GM12878 (cell line): ENCODE measurements around the gene PLEKHM3. TPM values are rescaled to one million over a fixed set of nuclear protein-coding genes. Genes with fewer than 3 reads are reported as not detected.

Experiments used
- ATAC-seq: fragments of 200-7000 bp; cut with Tn5 transposase; 3 replicates; pipeline ENCODE4 v1.9.1; 2020; ENCODE audit warnings: mild to moderate bottlenecking, moderate library complexity
- BruUV-seq: library from RNA; stranded (reverse); fragments of 400-500 nt; replicated peaks from 2 replicates; lab custom pipeline; 2021; lab: Mats Ljungman, UMichigan
- CTCF ChIA-PET: fragments of 300-600 bp; sonication (Branson Sonifier 250); formaldehyde crosslinking; extraction: SDS; loops from one replicate; lab custom pipeline; 2021; ENCODE audit warnings: inconsistent platforms; lab: Yijun Ruan, JAX
- POLR2A ChIA-PET: fragments of 350-600 bp; formaldehyde crosslinking; extraction: SDS; loops from one replicate; lab custom pipeline; 2021; ENCODE audit warnings: inconsistent platforms; lab: Charles Lee
- RAD21 ChIA-PET: fragments of 300-600 bp; sonication (Branson Sonifier 250); formaldehyde crosslinking; loops from one replicate; lab custom pipeline; 2023; ENCODE audit warnings: antibody characterized with exemption; ENCODE audit not compliant: unreplicated experiment; lab: Charles Lee
- SMC1A ChIA-PET: fragments of 300-600 bp; sonication (Branson Sonifier 250); formaldehyde crosslinking; loops from one replicate; lab custom pipeline; 2023; ENCODE audit not compliant: unreplicated experiment, uncharacterized antibody; lab: Charles Lee
- DNase-seq: peaks from one replicate; pipeline ENCODE4 v3.0.0-alpha.2; 2011; ENCODE audit warnings: low read depth, low spot score
- FAIRE-seq: peaks from 3 replicates; lab custom pipeline; 2011; peaks lifted over from hg19 to GRCh38; lab: Jason Lieb, UNC
- H2AFZ ChIP-seq: 2 replicates; pipeline ENCODE4 v1.6.0; 2011; ENCODE audit warnings: low read depth, low read length, control low read depth; ENCODE audit not compliant: control insufficient read depth
- H3K27ac ChIP-seq: 2 replicates; pipeline ENCODE4 v1.5.1; 2011; ENCODE audit warnings: control low read depth; ENCODE audit not compliant: control insufficient read depth, insufficient read depth
- H3K27me3 ChIP-seq, 2 experiments: replicated peaks in 1 of 2; 2 replicates each; pipeline versions ENCODE4 v1.6.0 to v1.6.1; 2011; ENCODE audit warnings: low read length in 1 of 2; ENCODE audit not compliant: control insufficient read depth in 2 of 2, insufficient read depth in 2 of 2
- H3K36me3 ChIP-seq, 2 experiments: 2 replicates each; pipeline ENCODE4 v1.5.1; 2011; ENCODE audit warnings: low read length in 1 of 2; ENCODE audit not compliant: control insufficient read depth in 2 of 2, insufficient read depth in 2 of 2
- H3K4me1 ChIP-seq: 2 replicates; pipeline ENCODE4 v1.6.1; 2011; ENCODE audit warnings: mild to moderate bottlenecking, low read length, moderate library complexity, mixed read lengths; ENCODE audit not compliant: control insufficient read depth, insufficient read depth
- H3K4me2 ChIP-seq: 2 replicates; pipeline ENCODE4 v1.6.0; 2011; ENCODE audit warnings: control low read depth; ENCODE audit not compliant: control insufficient read depth, insufficient read depth
- H3K4me3 ChIP-seq: fragments of 200-600 bp; sonication (generic); 2 replicates; pipeline ENCODE4 v1.5.1; 2016
- H3K79me2 ChIP-seq: 2 replicates; pipeline ENCODE4 v1.6.0; 2011; ENCODE audit warnings: low read length; ENCODE audit not compliant: control insufficient read depth, insufficient read depth
- H3K9ac ChIP-seq: 2 replicates; pipeline ENCODE4 v1.8.0; 2011; ENCODE audit warnings: low read length, control low read depth, mixed read lengths; ENCODE audit not compliant: control insufficient read depth, insufficient read depth
- H3K9me3 ChIP-seq: replicated peaks from 3 replicates; pipeline ENCODE4 v1.5.1; 2011; ENCODE audit warnings: mild to moderate bottlenecking, low read length; ENCODE audit not compliant: control insufficient read depth, insufficient read depth
- H4K20me1 ChIP-seq: 2 replicates; pipeline ENCODE4 v1.6.0; 2011; ENCODE audit not compliant: control insufficient read depth, insufficient read depth
- ATF3 ChIP-seq: IDR thresholded peaks from 2 replicates; pipeline ENCODE4 v1.6.1; 2011; ENCODE audit warnings: low read depth, mild to moderate bottlenecking, low read length, moderate library complexity, borderline replicate concordance; ENCODE audit errors: extremely low read depth
- BACH1 ChIP-seq: fragments of 450-650 bp; IDR thresholded peaks from 2 replicates; pipeline ENCODE4 v1.6.1; 2017; ENCODE audit warnings: mild to moderate bottlenecking, borderline replicate concordance
- GABPA ChIP-seq: IDR thresholded peaks from 2 replicates; pipeline ENCODE4 v1.6.1; 2014; ENCODE audit warnings: antibody characterized with exemption, low read depth, mild to moderate bottlenecking, inconsistent platforms
- KLF5 ChIP-seq: fragments of 450-650 bp; IDR thresholded peaks from 2 replicates; pipeline ENCODE4 v1.6.1; 2014; ENCODE audit warnings: mild to moderate bottlenecking; ENCODE audit not compliant: partially characterized antibody
- MTA3 ChIP-seq: IDR thresholded peaks from 2 replicates; pipeline ENCODE4 v1.6.1; 2012; ENCODE audit warnings: low read length, inconsistent platforms, borderline replicate concordance
- NFYB ChIP-seq: IDR thresholded peaks from 2 replicates; pipeline ENCODE4 v1.6.1; 2011; ENCODE audit warnings: low read depth, mild to moderate bottlenecking, low read length, improper control_type of control experiment, moderate library complexity; ENCODE audit not compliant: insufficient read depth
- USF1 ChIP-seq: IDR thresholded peaks from 2 replicates; pipeline ENCODE4 v1.6.1; 2011; ENCODE audit warnings: borderline replicate concordance, low read depth, mild to moderate bottlenecking, moderate library complexity, mixed read lengths, low read length; ENCODE audit not compliant: insufficient read depth; ENCODE audit errors: extremely low read length
- ZNF207 ChIP-seq: fragments of 450-650 bp; IDR thresholded peaks from 2 replicates; pipeline ENCODE4 v1.6.1; 2014; ENCODE audit warnings: antibody characterized with exemption, mild to moderate bottlenecking, borderline replicate concordance
- ZNF217 ChIP-seq: fragments of 450-650 bp; IDR thresholded peaks from 2 replicates; pipeline ENCODE4 v1.6.1; 2017; ENCODE audit warnings: antibody characterized with exemption, mild to moderate bottlenecking
- ZNF384 ChIP-seq: IDR thresholded peaks from 2 replicates; pipeline ENCODE4 v1.6.1; 2012; ENCODE audit warnings: low read depth, mild to moderate bottlenecking, low read length, improper control_type of control experiment, borderline replicate concordance
- ZNF622 ChIP-seq: fragments of 450-650 bp; IDR thresholded peaks from 2 replicates; pipeline ENCODE4 v1.6.1; 2017; ENCODE audit warnings: mild to moderate bottlenecking, inconsistent platforms
- ZSCAN29 ChIP-seq: fragments of 450-650 bp; IDR thresholded peaks from 2 replicates; pipeline ENCODE4 v1.6.1; 2017; ENCODE audit warnings: mild to moderate bottlenecking, moderate library complexity
- WGBS: methylation state at CpG from one replicate; pipeline ENCODE4 v1.1.6; 2016; ENCODE audit warnings: low lambda C conversion rate; ENCODE audit not compliant: insufficient replicate concordance, insufficient coverage; ENCODE audit errors: missing lambda C conversion rate; 5-methylcytosine and 5-hydroxymethylcytosine counted together
- in situ Hi-C: fragments of 300-500 bp; cut with MboI; formaldehyde crosslinking; loops from 9 replicates; pipeline ENCODE4 v1.14.3; 2018; ENCODE audit warnings: mixed read lengths
- intact Hi-C: fragments of 100-400 bp; cut with micrococcal nuclease; formaldehyde crosslinking; loops from one replicate; pipeline ENCODE4 v1.14.2; 2022; ENCODE audit not compliant: unreplicated experiment
- polyA plus RNA-seq, 11 experiments: library from polyadenylated mRNA; depleted of rRNA in 4 of 11; unstranded in 6 of 11; stranded (reverse) in 5 of 11; fragments of >200 nt; fragmentation: Nextera tagmentation in 4 of 11; fragmentation: Illumina TruSeq in 1 of 11; extraction: Ambion mirVana in 4 of 11; extraction: Trizol in 1 of 11; gene quantifications; 1 replicate in 1 of 11; 2 replicates in 10 of 11; pipeline versions ENCODE4 v1.2.1 to v1.2.3, GENCODE V29; 2011 to 2016; ENCODE audit warnings: inconsistent platforms in 2 of 11, missing spikeins in 2 of 11, low read depth in 1 of 11
- total RNA-seq, 4 experiments: library from RNA; depleted of rRNA in 3 of 4; stranded (reverse); fragments of >200 nt in 3 of 4; fragmentation: Illumina TruSeq in 1 of 4; extraction: Trizol in 1 of 4; gene quantifications; 2 replicates each; pipeline versions ENCODE4 v1.2.1 to v1.2.3, GENCODE V29; 2013 to 2021

The PLEKHM3 gene
- total and polyA plus RNA-seq, 10 of the 15 experiments (the other 5 are each of a cell fraction or from before 2014, with no cell fraction given): 1.4 to 5.6 (median 3.0) TPM

GRCh38 chr2:207960090-207960489, 65.2 kb downstream of the PLEKHM3 start:
- ATAC-seq (no peak), DNase-seq (no peak), FAIRE-seq (no peak)
- Histone ChIP-seq H3K4me3 (no peak overlapping the region), H3K9me3 (no peaks in the 10 kb centered on the region; the same call in 2 of the 3 replicates), H3K27ac (no peak overlapping the region), H2AFZ (no peak overlapping the region), H3K79me2 (no peaks in the 10 kb centered on the region), H3K27me3 (no peaks in the 10 kb centered on the region), H3K4me1 (no peaks in the 10 kb centered on the region), H3K36me3 (no peaks in the 10 kb centered on the region), H4K20me1 (no peaks in the 10 kb centered on the region), H3K9ac (no peak overlapping the region), H3K4me2 (no peak overlapping the region)
- POLR2A ChIA-PET: no interaction called here
- CTCF ChIA-PET: interaction anchor here (0.9 to 1.6 kb wide), 4 partner anchors 12 to 112 kb away, joined by 3 to 7 read pairs (median 6); no protein-coding TSS in a partner anchor
- RAD21 ChIA-PET: interaction anchor here (1.6 kb wide), 1 partner anchor 11 kb away, joined by 4 read pairs; no protein-coding TSS in a partner anchor
- in situ Hi-C loops: no loop called here
- intact Hi-C loops: no loop called here
- TF ChIP-seq ZNF207 (no peak), ATF3 (no peak), ZSCAN29 (no peak), MTA3 (no peak), KLF5 (no peak), GABPA (no peak), ZNF384 (no peak), ZNF217 (no peak), BACH1 (no peak), ZNF622 (no peak), USF1 (no peak), NFYB (no peak)
- 9% methylated on average over 1 of the region's 1 CpG for WGBS
- no TSS peak for BruUV-seq
- SMC1A ChIA-PET: interaction anchor here (0.6 to 2.1 kb wide), 4 partner anchors 10 to 333 kb away, joined by 3 to 11 read pairs (median 3); no protein-coding TSS in a partner anchor
